ENCODE measurements around the gene PTPN9.

DNA sequence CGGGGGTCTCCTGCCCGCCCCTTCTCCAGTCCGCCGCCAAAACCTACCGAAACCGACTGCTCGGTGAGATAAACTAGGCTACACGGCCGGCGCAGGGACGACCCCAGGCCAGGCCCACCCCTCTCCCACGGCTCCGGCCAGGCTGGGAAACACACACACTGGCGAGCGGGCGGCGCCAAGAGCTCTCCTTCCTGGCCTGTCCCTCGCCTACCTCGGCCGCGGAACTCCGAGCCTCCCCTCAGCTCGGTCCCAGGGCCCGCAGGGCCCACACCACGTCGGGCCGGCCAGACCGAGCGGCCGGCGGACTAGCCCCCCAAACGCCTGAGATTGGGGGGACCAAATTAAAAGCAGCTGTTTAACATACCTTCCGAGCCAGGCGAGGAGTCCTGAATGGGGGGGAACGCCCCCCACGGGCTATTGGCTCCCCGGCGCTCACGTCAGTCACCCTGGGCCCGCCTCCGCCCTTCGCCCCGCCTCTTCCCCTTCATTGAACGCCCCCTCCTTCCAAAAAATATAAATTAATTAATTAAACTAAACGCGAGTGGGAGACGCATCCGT lies 123.6 kb downstream of the PTPN9 start:
- TF ChIP-seq GATA2 (IDR thresholded peaks at IDR 0.05; ENCODE audit: low read depth, low read length) (no peak), GATA3 (IDR thresholded peaks at IDR 0.05; ENCODE audit: low read depth, low read length) (no peak)

Data from SH-SY5Y (cell line).